ENCODE measurements around the gene GPR37L1. TPM values are rescaled to one million over a fixed set of nuclear protein-coding genes. Genes with fewer than 3 reads are reported as not detected.

GPR37L1 gene
- not detected in 2 replicates for total RNA-seq
- long read RNA-seq: 0 reads

- Mint-ChIP-seq H3K9me3 (ENCODE audit: unreplicated experiment) (no peaks in the 10 kb centered on the region), H3K36me3 (ENCODE audit: unreplicated experiment) (no peaks in the 10 kb centered on the region), H3K27ac (ENCODE audit: unreplicated experiment) (no peak within 1 kb of the TSS), H3K4me1 (ENCODE audit: unreplicated experiment) (no peaks in the 10 kb centered on the region), H3K27me3 (ENCODE audit: unreplicated experiment) (peaks cover 13% of the 10 kb centered on the region), H3K4me3 (ENCODE audit: unreplicated experiment) (no peak within 1 kb of the TSS)
- peak; percentile 54 for TF ChIP-seq CTCF (IDR thresholded peaks at IDR 0.05)
- DNase-seq (ENCODE audit: extremely low spot score, unreplicated experiment): no peak
Measured at GRCh38 chr1:202122639-202123335, at the start of gene GPR37L1. Gene GPR37L1 (plus strand): TSS chr1:202122917. CDS start chr1:202122964, 47 bp downstream.

GRCh38 chr1:202073206-202073605 is 49.5 kb upstream of the GPR37L1 start:
- no peak for DNase-seq (ENCODE audit: extremely low spot score, unreplicated experiment)
- TF ChIP-seq CTCF (IDR thresholded peaks at IDR 0.05): no peak
- peaks cover 10% of the 10 kb centered on the region for H3K4me1 Mint-ChIP-seq (ENCODE audit: unreplicated experiment)
- no peaks in the 10 kb centered on the region for H3K36me3 Mint-ChIP-seq (ENCODE audit: unreplicated experiment)
- no peaks in the 10 kb centered on the region for H3K27me3 Mint-ChIP-seq (ENCODE audit: unreplicated experiment)
- H3K9me3 Mint-ChIP-seq (ENCODE audit: unreplicated experiment): no peaks in the 10 kb centered on the region
- H3K4me3 Mint-ChIP-seq (ENCODE audit: unreplicated experiment): no peak overlapping the region
- no peak overlapping the region for H3K27ac Mint-ChIP-seq (ENCODE audit: unreplicated experiment)

- no peak for TF ChIP-seq CTCF (IDR thresholded peaks at IDR 0.05)
- Mint-ChIP-seq H3K27ac (ENCODE audit: unreplicated experiment) (no peak overlapping the region), H3K27me3 (ENCODE audit: unreplicated experiment) (no peaks in the 10 kb centered on the region), H3K4me3 (ENCODE audit: unreplicated experiment) (no peak overlapping the region), H3K36me3 (ENCODE audit: unreplicated experiment) (no peaks in the 10 kb centered on the region), H3K9me3 (ENCODE audit: unreplicated experiment) (no peaks in the 10 kb centered on the region), H3K4me1 (ENCODE audit: unreplicated experiment) (peaks cover 10% of the 10 kb centered on the region)
- no peak for DNase-seq (ENCODE audit: extremely low spot score, unreplicated experiment)
Measured at GRCh38 chr1:202074985-202075384, 47.7 kb upstream of the GPR37L1 start.

- no peak for DNase-seq (ENCODE audit: extremely low spot score, unreplicated experiment)
- Mint-ChIP-seq H3K27ac (ENCODE audit: unreplicated experiment) (no peak overlapping the region), H3K36me3 (ENCODE audit: unreplicated experiment) (no peaks in the 10 kb centered on the region), H3K9me3 (ENCODE audit: unreplicated experiment) (no peaks in the 10 kb centered on the region), H3K4me1 (ENCODE audit: unreplicated experiment) (peaks cover 10% of the 10 kb centered on the region), H3K4me3 (ENCODE audit: unreplicated experiment) (no peak overlapping the region), H3K27me3 (ENCODE audit: unreplicated experiment) (no peaks in the 10 kb centered on the region)
- no peak for TF ChIP-seq CTCF (IDR thresholded peaks at IDR 0.05)
Measured at GRCh38 chr1:202075389-202075788, 47.3 kb upstream of the GPR37L1 start.

- Mint-ChIP-seq H3K9me3 (ENCODE audit: unreplicated experiment) (no peaks in the 10 kb centered on the region), H3K36me3 (ENCODE audit: unreplicated experiment) (no peaks in the 10 kb centered on the region), H3K27ac (ENCODE audit: unreplicated experiment) (no peak overlapping the region), H3K4me1 (ENCODE audit: unreplicated experiment) (peaks cover 10% of the 10 kb centered on the region), H3K27me3 (ENCODE audit: unreplicated experiment) (no peaks in the 10 kb centered on the region), H3K4me3 (ENCODE audit: unreplicated experiment) (no peak overlapping the region)
- no peak for DNase-seq (ENCODE audit: extremely low spot score, unreplicated experiment)
- TF ChIP-seq CTCF (IDR thresholded peaks at IDR 0.05): no peak
Measured at GRCh38 chr1:202076050-202076511, 46.6 kb upstream of the GPR37L1 start.

Data from osteocyte (in vitro differentiated cells).